ENCODE data around the gene GNL1.
A peak's percentile ranks its signal among the peaks of the same experiment; 100 is the strongest.

Gene GNL1

GRCh38 chr6:30565772-30566171, 9.5 kb upstream of the GNL1 start:
- TF ChIP-seq POLR2AphosphoS5 (IDR thresholded peaks at IDR 0.05; ENCODE audit: low read depth, low read length) (no peak), TAF1 (IDR thresholded peaks at IDR 0.05; ENCODE audit: borderline replicate concordance, low read depth, low read length) (no peak), POLR2A (IDR thresholded peaks at IDR 0.05; ENCODE audit: low read depth, low read length) (no peak)
- DNase-seq (ENCODE audit: insufficient read length) (no peak), FAIRE-seq (no peak)

- DNase-seq (ENCODE audit: insufficient read length): no peak
- TF ChIP-seq POLR2AphosphoS5 (IDR thresholded peaks at IDR 0.05; ENCODE audit: low read depth, low read length) (no peak; the same call in 1 of the 2 replicates), TAF1 (IDR thresholded peaks at IDR 0.05; ENCODE audit: borderline replicate concordance, low read depth, low read length) (no peak), POLR2A (IDR thresholded peaks at IDR 0.05; ENCODE audit: low read depth, low read length) (no peak)
- no peak for FAIRE-seq
These were observed 7.8 kb upstream of the GNL1 start for GRCh38 chr6:30564114-30564513.

- no peak for DNase-seq (ENCODE audit: insufficient read length)
These were observed 6.5 kb upstream of the GNL1 start for GRCh38 chr6:30562470-30563425.

GRCh38 chr6:30560930-30561329, 4.6 kb upstream of the GNL1 start:
- TF ChIP-seq TAF1 (IDR thresholded peaks at IDR 0.05; ENCODE audit: borderline replicate concordance, low read depth, low read length): no peak
- TF ChIP-seq POLR2A (IDR thresholded peaks at IDR 0.05; ENCODE audit: low read depth, low read length): no peak
- no peak for TF ChIP-seq POLR2AphosphoS5 (IDR thresholded peaks at IDR 0.05; ENCODE audit: low read depth, low read length)
- FAIRE-seq (no peak), DNase-seq (ENCODE audit: insufficient read length) (no peak)

More at GRCh38 chr6:30562470-30563425, 6.5 kb upstream of the GNL1 start:
- no peak for TF ChIP-seq TAF1 (IDR thresholded peaks at IDR 0.05; ENCODE audit: borderline replicate concordance, low read depth, low read length)
- TF ChIP-seq POLR2AphosphoS5 (IDR thresholded peaks at IDR 0.05; ENCODE audit: low read depth, low read length): no peak
- no peak for TF ChIP-seq POLR2A (IDR thresholded peaks at IDR 0.05; ENCODE audit: low read depth, low read length)
- FAIRE-seq: no peak

- no peak for TF ChIP-seq POLR2A (IDR thresholded peaks at IDR 0.05; ENCODE audit: low read depth, low read length)
- FAIRE-seq: peak; percentile 64
- peak; percentile 28 for DNase-seq (ENCODE audit: insufficient read length)
These were observed 1.3 kb upstream of the GNL1 start for GRCh38 chr6:30557683-30557981.

GRCh38 chr6:30556906-30557682, 805 bp upstream of the GNL1 start, which contains the start of gene PRR3:
TSS of gene PRR3 (plus strand) at chr6:30557295. CDS start at chr6:30557345, 50 bp downstream.
- TF ChIP-seq POLR2AphosphoS5 (IDR thresholded peaks at IDR 0.05; ENCODE audit: low read depth, low read length) (peak; percentile 85), POLR2A (IDR thresholded peaks at IDR 0.05; ENCODE audit: low read depth, low read length) (peak; percentile 68; the same call in 1 of the 2 replicates), TAF1 (IDR thresholded peaks at IDR 0.05; ENCODE audit: borderline replicate concordance, low read depth, low read length) (peak; percentile 87)
- FAIRE-seq: peak; percentile 78
- peak; percentile 78 for DNase-seq (ENCODE audit: insufficient read length)

GRCh38 chr6:30555816-30556065, 548 bp downstream of the GNL1 start:
- FAIRE-seq (no peak), DNase-seq (ENCODE audit: insufficient read length) (no peak)
- no peak for TF ChIP-seq TAF1 (IDR thresholded peaks at IDR 0.05; ENCODE audit: borderline replicate concordance, low read depth, low read length)
- TF ChIP-seq POLR2AphosphoS5 (IDR thresholded peaks at IDR 0.05; ENCODE audit: low read depth, low read length): no peak
- TF ChIP-seq POLR2A (IDR thresholded peaks at IDR 0.05; ENCODE audit: low read depth, low read length): no peak

- DNase-seq (ENCODE audit: insufficient read length) (peak; percentile 28), FAIRE-seq (no peak)
- no peak for TF ChIP-seq POLR2A (IDR thresholded peaks at IDR 0.05; ENCODE audit: low read depth, low read length)
- no peak for TF ChIP-seq TAF1 (IDR thresholded peaks at IDR 0.05; ENCODE audit: borderline replicate concordance, low read depth, low read length)
These were observed 1.1 kb downstream of the GNL1 start for GRCh38 chr6:30554962-30555815.

- TF ChIP-seq POLR2AphosphoS5 (IDR thresholded peaks at IDR 0.05; ENCODE audit: low read depth, low read length) (no peak), TAF1 (IDR thresholded peaks at IDR 0.05; ENCODE audit: borderline replicate concordance, low read depth, low read length) (no peak), POLR2A (IDR thresholded peaks at IDR 0.05; ENCODE audit: low read depth, low read length) (no peak)
- FAIRE-seq (no peak), DNase-seq (ENCODE audit: insufficient read length) (no peak)
These were observed 1.9 kb downstream of the GNL1 start for GRCh38 chr6:30554404-30554803.

GRCh38 chr6:30548375-30548774, 7.9 kb downstream of the GNL1 start:
- no peak for FAIRE-seq
- no peak for TF ChIP-seq POLR2A (IDR thresholded peaks at IDR 0.05; ENCODE audit: low read depth, low read length)
- no peak; the same call in 1 of the 2 replicates for TF ChIP-seq POLR2AphosphoS5 (IDR thresholded peaks at IDR 0.05; ENCODE audit: low read depth, low read length)
- no peak for TF ChIP-seq TAF1 (IDR thresholded peaks at IDR 0.05; ENCODE audit: borderline replicate concordance, low read depth, low read length)
- DNase-seq (ENCODE audit: insufficient read length): no peak

GRCh38 chr6:30547454-30547853, 8.8 kb downstream of the GNL1 start:
- no peak for DNase-seq (ENCODE audit: insufficient read length)
- TF ChIP-seq TAF1 (IDR thresholded peaks at IDR 0.05; ENCODE audit: borderline replicate concordance, low read depth, low read length): no peak

More at GRCh38 chr6:30547454-30547853, 8.8 kb downstream of the GNL1 start:
- FAIRE-seq: no peak

Data from GM12892 (cell line).